C4-2B (cell line): ENCODE data around the gene FGGY.

Experiments
- H3K27ac ChIP-seq: fragments of 450-650 bp; 2 replicates; pipeline ENCODE4 v1.5.1; 2017
- CTCF ChIP-seq: fragments of 450-650 bp; conservative IDR thresholded peaks from 2 replicates; pipeline ENCODE4 v1.5.1; 2017; ENCODE audit warnings: mild to moderate bottlenecking
- ZFX ChIP-seq: fragments of 450-650 bp; IDR thresholded peaks from 2 replicates; pipeline ENCODE4 v1.6.1; 2017

FGGY gene

GRCh38 chr1:59678040-59678439 is 381.1 kb downstream of the FGGY start:
- no peak for TF ChIP-seq ZFX
- TF ChIP-seq CTCF, result no peak
- no peak overlapping the region for H3K27ac ChIP-seq

GRCh38 chr1:59678493-59679228 is 381.8 kb downstream of the FGGY start:
- TF ChIP-seq CTCF, result no peak
- H3K27ac ChIP-seq, result no peak overlapping the region

- no peak overlapping the region for H3K27ac ChIP-seq
- no peak for TF ChIP-seq CTCF
- no peak for TF ChIP-seq ZFX
These were observed 383.1 kb downstream of the FGGY start for GRCh38 chr1:59680044-59680443.

GRCh38 chr1:59682396-59683080 is 385.6 kb downstream of the FGGY start:
- H3K27ac ChIP-seq, result no peak overlapping the region
- TF ChIP-seq CTCF (no peak), ZFX (no peak)

GRCh38 chr1:59683197-59683596 is 386.3 kb downstream of the FGGY start:
- TF ChIP-seq CTCF, result no peak
- TF ChIP-seq ZFX, result no peak
- no peak overlapping the region for H3K27ac ChIP-seq

GRCh38 chr1:59684698-59685097 is 387.8 kb downstream of the FGGY start:
- TF ChIP-seq CTCF (no peak), ZFX (no peak)
- H3K27ac ChIP-seq, result no peak overlapping the region

- TF ChIP-seq ZFX (no peak), CTCF (no peak)
- H3K27ac ChIP-seq, result no peak overlapping the region
These were observed 388.2 kb downstream of the FGGY start for GRCh38 chr1:59685101-59685500.
